H1 (cell line): ENCODE measurements around the gene VEPH1. TPM values are rescaled to one million over a fixed set of nuclear protein-coding genes. Genes with fewer than 3 reads are reported as not detected.

Experiments
- CTCF ChIA-PET: fragments of 300-600 bp; sonication (Branson Sonifier 250); formaldehyde crosslinking; loops from one replicate; lab custom pipeline; 2021; ENCODE audit not compliant: partially characterized antibody; lab: Charles Lee
- POLR2A ChIA-PET: fragments of 300-600 bp; sonication (Branson Sonifier 250); formaldehyde crosslinking; loops from one replicate; lab custom pipeline; 2021; ENCODE audit warnings: inconsistent platforms; ENCODE audit not compliant: partially characterized antibody; lab: Charles Lee
- DNase-seq, 2 experiments: peaks; one replicate each; pipeline versions ENCODE4 v3.0.0 to v3.0.0-alpha.2; 2010 to 2022; ENCODE audit warnings: low spot score in 2 of 2, low read depth in 1 of 2, mixed read lengths in 1 of 2
- FAIRE-seq: peaks from 2 replicates; lab custom pipeline; 2011; peaks lifted over from hg19 to GRCh38; lab: Jason Lieb, UNC
- H2AFZ ChIP-seq: 2 replicates; pipeline ENCODE4 v1.8.1; 2012; ENCODE audit warnings: low read length, inconsistent platforms
- H2AK5ac ChIP-seq: 2 replicates; pipeline ENCODE4 v1.6.1; 2013; ENCODE audit warnings: low read depth, low read length
- H2BK120ac ChIP-seq: replicated peaks from 2 replicates; pipeline ENCODE3; 2013; ENCODE audit warnings: low read depth, low read length, inconsistent platforms
- H2BK12ac ChIP-seq: 2 replicates; pipeline ENCODE4 v1.6.1; 2013; ENCODE audit warnings: low read depth, low read length
- H2BK15ac ChIP-seq: 2 replicates; pipeline ENCODE4 v1.6.1; 2013; ENCODE audit warnings: low read length
- H2BK20ac ChIP-seq: 2 replicates; pipeline ENCODE4 v1.6.1; 2013; ENCODE audit warnings: low read length
- H2BK5ac ChIP-seq: 2 replicates; pipeline ENCODE4 v1.6.1; 2013; ENCODE audit warnings: low read depth, low read length
- H3K14ac ChIP-seq: 2 replicates; pipeline ENCODE4 v1.6.1; 2013; ENCODE audit warnings: inconsistent platforms; ENCODE audit not compliant: insufficient read length
- H3K18ac ChIP-seq: 2 replicates; pipeline ENCODE4 v1.6.1; 2013; ENCODE audit warnings: low read length; ENCODE audit errors: extremely low read depth
- H3K23ac ChIP-seq: 2 replicates; pipeline ENCODE4 v1.6.1; 2013; ENCODE audit warnings: inconsistent platforms; ENCODE audit not compliant: insufficient read length
- H3K23me2 ChIP-seq: 2 replicates; pipeline ENCODE4 v1.6.1; 2013; ENCODE audit warnings: low read depth, low read length
- H3K27ac ChIP-seq: 2 replicates; pipeline ENCODE4 v1.6.1; 2011; ENCODE audit warnings: low read depth, low read length, inconsistent platforms
- H3K27me3 ChIP-seq, 4 experiments: replicated peaks in 1 of 4; 1 replicate in 1 of 4; 2 replicates in 3 of 4; pipeline versions ENCODE4 v1.6.1 to v1.8.1; 2011 to 2013; ENCODE audit warnings: low read length in 3 of 4, mild to moderate bottlenecking in 3 of 4, inconsistent platforms in 2 of 4, mixed read lengths in 2 of 4, moderate library complexity in 1 of 4; ENCODE audit not compliant: control insufficient read depth in 3 of 4, insufficient read depth in 3 of 4; ENCODE audit errors: extremely low read depth in 1 of 4
- H3K36me3 ChIP-seq, 4 experiments: 2 replicates each; pipeline versions ENCODE4 v1.6.1 to v1.8.1; 2011 to 2013; ENCODE audit warnings: mild to moderate bottlenecking in 4 of 4, low read length in 3 of 4, moderate library complexity in 2 of 4, control low read depth in 1 of 4, inconsistent platforms in 1 of 4; ENCODE audit not compliant: insufficient read depth in 4 of 4, control insufficient read depth in 2 of 4
- H3K4ac ChIP-seq: replicated peaks from 2 replicates; pipeline ENCODE3; 2013; ENCODE audit warnings: low read length, low read depth, mixed read lengths, inconsistent platforms; ENCODE audit not compliant: insufficient read length
- H3K4me1 ChIP-seq, 4 experiments: replicated peaks in 1 of 4; 1 replicate in 1 of 4; 2 replicates in 3 of 4; pipeline versions ENCODE4 v1.6.1 to v1.8.1; 2011 to 2013; ENCODE audit warnings: low read length in 3 of 4, inconsistent platforms in 2 of 4, mixed read lengths in 1 of 4; ENCODE audit not compliant: insufficient read depth in 4 of 4, control insufficient read depth in 3 of 4
- H3K4me2 ChIP-seq, 2 experiments: 2 replicates each; pipeline versions ENCODE4 v1.6.1 to v1.8.1; 2011 to 2013; ENCODE audit warnings: low read depth in 2 of 2, low read length in 2 of 2, control low read depth in 1 of 2, inconsistent platforms in 1 of 2, mild to moderate bottlenecking in 1 of 2; ENCODE audit not compliant: insufficient read depth in 1 of 2
- H3K4me3 ChIP-seq, 4 experiments: fragments of 200-600, 300-600 bp in 1 of 4; sonication (generic), shearing (Covaris generic), sonication (Bioruptor Twin) in 1 of 4; 2 replicates each; pipeline versions ENCODE4 v1.5.1 to v1.8.1; 2011 to 2016; ENCODE audit warnings: low read length in 4 of 4, low read depth in 3 of 4, control low read depth in 2 of 4, inconsistent platforms in 2 of 4, mild to moderate bottlenecking in 2 of 4, mixed read lengths in 1 of 4, moderate library complexity in 1 of 4; ENCODE audit not compliant: insufficient read depth in 2 of 4; ENCODE audit errors: extremely low read depth in 1 of 4
- H3K56ac ChIP-seq: replicated peaks from 2 replicates; pipeline ENCODE3; 2013; ENCODE audit warnings: low read depth, mild to moderate bottlenecking, mixed read lengths, low read length, inconsistent platforms; ENCODE audit not compliant: insufficient read length
- H3K79me1 ChIP-seq: 2 replicates; pipeline ENCODE4 v1.6.1; 2013; ENCODE audit warnings: low read depth, low read length, control low read depth
- H3K79me2 ChIP-seq, 2 experiments: 2 replicates each; pipeline versions ENCODE4 v1.6.1 to v1.8.1; 2012 to 2013; ENCODE audit warnings: low read length in 2 of 2, mild to moderate bottlenecking in 2 of 2, inconsistent platforms in 1 of 2; ENCODE audit not compliant: insufficient read depth in 2 of 2, control insufficient read depth in 1 of 2
- H3K9ac ChIP-seq, 4 experiments: replicated peaks in 1 of 4; 1 replicate in 1 of 4; 2 replicates in 3 of 4; pipeline versions ENCODE4 v1.6.1 to v1.8.1; 2011 to 2013; ENCODE audit warnings: low read depth in 3 of 4, low read length in 3 of 4, control low read depth in 2 of 4, mild to moderate bottlenecking in 2 of 4, moderate library complexity in 2 of 4, inconsistent platforms in 1 of 4; ENCODE audit errors: extremely low read depth in 1 of 4
- H3K9me3 ChIP-seq, 2 experiments: 2 replicates each; pipeline versions ENCODE4 v1.6.1 to v1.8.1; 2012 to 2013; ENCODE audit warnings: mild to moderate bottlenecking in 2 of 2, moderate library complexity in 2 of 2, control low read depth in 1 of 2, inconsistent platforms in 1 of 2, low read depth in 1 of 2, low read length in 1 of 2, mixed read lengths in 1 of 2; ENCODE audit not compliant: insufficient read depth in 2 of 2
- H4K20me1 ChIP-seq, 2 experiments: replicated peaks in 1 of 2; 2 replicates each; pipeline versions ENCODE3 to v1.8.1; 2011 to 2013; ENCODE audit warnings: inconsistent platforms in 2 of 2, low read length in 2 of 2, mild to moderate bottlenecking in 1 of 2; ENCODE audit not compliant: insufficient read depth in 2 of 2, control insufficient read depth in 1 of 2
- H4K5ac ChIP-seq: 2 replicates; pipeline ENCODE4 v1.6.1; 2013; ENCODE audit warnings: low read length, low read depth, mixed read lengths, inconsistent platforms; ENCODE audit not compliant: insufficient read length
- H4K8ac ChIP-seq: 2 replicates; pipeline ENCODE4 v1.8.0; 2013; ENCODE audit warnings: mild to moderate bottlenecking, moderate library complexity, low read length, inconsistent platforms; ENCODE audit not compliant: insufficient read depth; ENCODE audit errors: extremely low read depth
- H4K91ac ChIP-seq: replicated peaks from 2 replicates; pipeline ENCODE3; 2013; ENCODE audit warnings: low read length, mixed read lengths, inconsistent platforms; ENCODE audit not compliant: insufficient read length
- CTBP2 ChIP-seq: IDR thresholded peaks from 2 replicates; pipeline ENCODE4 v1.7.0; 2011; ENCODE audit warnings: borderline replicate concordance, mild to moderate bottlenecking, moderate library complexity, mixed read lengths, low read length; ENCODE audit not compliant: insufficient read depth, insufficient read length
- EZH2 ChIP-seq: fragments of 200-600 bp; sonication (generic); IDR thresholded peaks from 2 replicates; pipeline ENCODE4 v1.7.1; 2012; ENCODE audit warnings: low read depth, mild to moderate bottlenecking, moderate library complexity, low read length, inconsistent platforms; ENCODE audit not compliant: severe bottlenecking
- FOSL1 ChIP-seq: IDR thresholded peaks from 2 replicates; pipeline ENCODE4 v1.6.1; 2011; ENCODE audit warnings: mild to moderate bottlenecking, low read depth, low read length, moderate library complexity; ENCODE audit not compliant: insufficient read depth
- HDAC6 ChIP-seq: IDR thresholded peaks from one replicate; pipeline ENCODE4 v1.7.1; 2012; ENCODE audit warnings: low read depth, mild to moderate bottlenecking, inconsistent platforms, low read length, moderate library complexity
- JUN ChIP-seq: IDR thresholded peaks from 2 replicates; pipeline ENCODE4 v1.6.1; 2011; ENCODE audit warnings: low read depth, mild to moderate bottlenecking, improper control_type of control experiment, low read length
- RAD21 ChIP-seq, 2 experiments: IDR thresholded peaks in 1 of 2; conservative IDR thresholded peaks in 1 of 2; 2 replicates each; pipeline ENCODE4 v1.6.1; 2011; ENCODE audit warnings: low read depth in 2 of 2, low read length in 2 of 2, improper control_type of control experiment in 1 of 2, inconsistent platforms in 1 of 2, mild to moderate bottlenecking in 1 of 2, moderate library complexity in 1 of 2
- RBBP5 ChIP-seq: IDR thresholded peaks from 2 replicates; pipeline ENCODE4 v1.7.1; 2012; ENCODE audit warnings: low read depth, mild to moderate bottlenecking, inconsistent platforms, low read length, moderate library complexity, borderline replicate concordance
- RNF2 ChIP-seq: fragments of 200-900, 300-1000 bp; sonication (generic); IDR thresholded peaks from 2 replicates; pipeline ENCODE4 v1.7.1; 2016; ENCODE audit warnings: borderline replicate concordance, low read depth, mild to moderate bottlenecking, antibody characterized with exemption, low read length; ENCODE audit not compliant: poor library complexity, severe bottlenecking; ENCODE audit errors: missing control alignments
- RXRA ChIP-seq: IDR thresholded peaks from 2 replicates; pipeline ENCODE4 v1.6.1; 2011; ENCODE audit warnings: low read depth, mild to moderate bottlenecking, low read length, moderate library complexity; ENCODE audit not compliant: insufficient read depth
- polyA plus RNA-seq, 7 experiments: library from polyadenylated mRNA; depleted of rRNA in 3 of 7; stranded (reverse) in 5 of 7; unstranded in 2 of 7; fragments of >200 nt in 5 of 7; fragments of 200-250 nt in 2 of 7; gene quantifications; 1 replicate in 5 of 7; 2 replicates in 1 of 7; 4 replicates in 1 of 7; pipeline versions ENCODE4 v1.2.1 to v1.2.3, GENCODE V29; 2011 to 2013; ENCODE audit warnings: missing spikeins in 2 of 7, mixed read lengths in 2 of 7
- total RNA-seq: library from RNA; stranded (reverse); fragmentation: NEBNext Ultra II Directional; extraction: Animal tissue kit (Norgen Biotek cat#: 25700); gene quantifications from 2 replicates; pipeline ENCODE4 v1.2.1, GENCODE V29; 2021
- TF ChIP-seq, protein P1 (sequence below), 3 experiments: IDR thresholded peaks; 1 replicate in 2 of 3; 2 replicates in 1 of 3; pipeline versions ENCODE4 v1.5.1 to v1.6.1; 2011; ENCODE audit warnings: low read length in 3 of 3, mild to moderate bottlenecking in 3 of 3, inconsistent platforms in 2 of 3, low read depth in 1 of 3, moderate library complexity in 1 of 3; ENCODE audit not compliant: insufficient read depth in 1 of 3; ENCODE audit errors: control extremely low read depth in 1 of 3

VEPH1 gene
- total and polyA plus RNA-seq, 2 of the 8 experiments (the other 6 are each of a cell fraction or from before 2014, with no cell fraction given) = 12.0 to 18.3 TPM

GRCh38 chr3:157522648-157523047, 19.4 kb upstream of the VEPH1 start:
- Histone ChIP-seq H3K36me3 (no peaks in the 10 kb centered on the region; a peak in 1 of 8 replicates), H4K5ac (no peak overlapping the region), H2AK5ac (no peak overlapping the region), H3K27me3 (no peaks in the 10 kb centered on the region), H3K79me2 (no peaks in the 10 kb centered on the region), H2AFZ (no peak overlapping the region), H4K8ac (no peak overlapping the region), H3K23me2 (no peaks in the 10 kb centered on the region), H3K79me1 (no peaks in the 10 kb centered on the region), H2BK15ac (no peak overlapping the region), H3K9me3 (peaks cover 0 to 10% of the 10 kb centered on the region in 2 experiments; a peak in 1 of 4 replicates), H3K14ac (no peak overlapping the region), H3K4me2 (no peak overlapping the region), H2BK12ac (no peak overlapping the region), H2BK5ac (no peak overlapping the region), H2BK20ac (no peak overlapping the region), H3K27ac (no peak overlapping the region), H3K18ac (no peak overlapping the region), H3K4ac (no peak overlapping the region), H3K56ac (no peak overlapping the region), H4K20me1 (no peaks in the 10 kb centered on the region), H2BK120ac (no peak overlapping the region), H3K4me3 (no peak overlapping the region), H4K91ac (no peak overlapping the region), H3K4me1 (no peaks in the 10 kb centered on the region), H3K9ac (no peak overlapping the region), H3K23ac (no peak overlapping the region)
- ChIA-PET POLR2A (interaction anchor here (1.0 to 1.3 kb wide), 2 partner anchors 9 to 22 kb away, joined by 4 to 6 read pairs; no protein-coding TSS in a partner anchor), CTCF (interaction anchor here (0.7 to 2.1 kb wide), 4 partner anchors 10 to 529 kb away, joined by 3 to 13 read pairs (median 3); no protein-coding TSS in a partner anchor)
- FAIRE-seq (no peak), DNase-seq (no peak)
- TF ChIP-seq HDAC6 = no peak
- no peak for TF ChIP-seq RBBP5
- no peak for TF ChIP-seq JUN
- no peak for TF ChIP-seq FOSL1
- no peak for TF ChIP-seq RXRA
- TF ChIP-seq CTBP2 = no peak
- TF ChIP-seq, protein P1, sequence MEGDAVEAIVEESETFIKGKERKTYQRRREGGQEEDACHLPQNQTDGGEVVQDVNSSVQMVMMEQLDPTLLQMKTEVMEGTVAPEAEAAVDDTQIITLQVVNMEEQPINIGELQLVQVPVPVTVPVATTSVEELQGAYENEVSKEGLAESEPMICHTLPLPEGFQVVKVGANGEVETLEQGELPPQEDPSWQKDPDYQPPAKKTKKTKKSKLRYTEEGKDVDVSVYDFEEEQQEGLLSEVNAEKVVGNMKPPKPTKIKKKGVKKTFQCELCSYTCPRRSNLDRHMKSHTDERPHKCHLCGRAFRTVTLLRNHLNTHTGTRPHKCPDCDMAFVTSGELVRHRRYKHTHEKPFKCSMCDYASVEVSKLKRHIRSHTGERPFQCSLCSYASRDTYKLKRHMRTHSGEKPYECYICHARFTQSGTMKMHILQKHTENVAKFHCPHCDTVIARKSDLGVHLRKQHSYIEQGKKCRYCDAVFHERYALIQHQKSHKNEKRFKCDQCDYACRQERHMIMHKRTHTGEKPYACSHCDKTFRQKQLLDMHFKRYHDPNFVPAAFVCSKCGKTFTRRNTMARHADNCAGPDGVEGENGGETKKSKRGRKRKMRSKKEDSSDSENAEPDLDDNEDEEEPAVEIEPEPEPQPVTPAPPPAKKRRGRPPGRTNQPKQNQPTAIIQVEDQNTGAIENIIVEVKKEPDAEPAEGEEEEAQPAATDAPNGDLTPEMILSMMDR (IDR thresholded peaks at IDR 0.05; ENCODE audit: control extremely low read depth in 1 of 3, insufficient read depth in 1 of 3, low read depth in 1 of 3, low read length in 3 of 3) = no peak
- TF ChIP-seq RNF2 = no peak
- no peak for TF ChIP-seq EZH2
- TF ChIP-seq RAD21 (IDR thresholded peaks at IDR 0.05 in 1 of 2, conservative IDR thresholded peaks at IDR 0.05 in 1 of 2; ENCODE audit: low read depth in 2 of 2, low read length in 2 of 2) = no peak
